HCT116 (cell line): ENCODE data around the gene HECW1. TPM values are rescaled to one million over a fixed set of nuclear protein-coding genes. Genes with fewer than 3 reads are reported as not detected.

Experiments
- ATAC-seq: fragments of 200-7000 bp; cut with Tn5 transposase; 2 replicates; pipeline ENCODE4 v1.9.1; 2020; ENCODE audit warnings: mild to moderate bottlenecking, moderate library complexity
- BruUV-seq: library from RNA; stranded (reverse); fragments of 400-500 nt; replicated peaks from 2 replicates; lab custom pipeline; 2021; lab: Mats Ljungman, UMichigan
- CTCF ChIA-PET: fragments of 300-600 bp; sonication (Branson Sonifier 250); formaldehyde crosslinking; loops from one replicate; lab custom pipeline; 2021; ENCODE audit warnings: antibody characterized with exemption; lab: Charles Lee
- POLR2A ChIA-PET: fragments of 300-600, 350-600 bp; sonication (Branson Sonifier 250); formaldehyde crosslinking; loops from one replicate; lab custom pipeline; 2021; ENCODE audit warnings: antibody characterized with exemption; lab: Charles Lee
- RAD21 ChIA-PET, 2 experiments: fragments of 300-600 bp; sonication (Branson Sonifier 250); formaldehyde crosslinking; loops; one replicate each; lab custom pipeline; 2023; ENCODE audit warnings: low total read pairs in 2 of 2; ENCODE audit not compliant: uncharacterized antibody in 2 of 2, unreplicated experiment in 2 of 2, low non-redundant PET in 1 of 2; lab: Charles Lee
- DNase-seq: peaks from one replicate; pipeline ENCODE4 v3.0.0-alpha.2; 2010; ENCODE audit warnings: low read depth, low spot score
- H2AFZ ChIP-seq: fragments of 200-600 bp; shearing (Covaris generic), sonication (generic); 2 replicates; pipeline ENCODE4 v1.6.1; 2017; ENCODE audit warnings: low read depth, mixed run types, mixed read lengths, antibody characterized with exemption, low read length; ENCODE audit not compliant: poor library complexity, severe bottlenecking
- H3K27ac ChIP-seq: 2 replicates; pipeline ENCODE4 v1.5.1; 2012; ENCODE audit warnings: low read depth, low read length
- H3K27me3 ChIP-seq: fragments of 200-600 bp; sonication (generic); 2 replicates; pipeline ENCODE4 v1.6.1; 2016; ENCODE audit warnings: mixed run types, low read length, mixed read lengths; ENCODE audit not compliant: insufficient read depth
- H3K36me3 ChIP-seq, 2 experiments: fragments of 200-500 bp in 1 of 2; fragments of 200-600 bp in 1 of 2; sonication (Bioruptor generic) in 1 of 2; sonication (generic) in 1 of 2; 2 replicates each; pipeline versions ENCODE4 v1.5.1 to v1.6.1; 2014 to 2016; ENCODE audit warnings: low read length in 2 of 2, inconsistent platforms in 1 of 2, mixed read lengths in 1 of 2, mixed run types in 1 of 2; ENCODE audit not compliant: insufficient read depth in 2 of 2, control insufficient read depth in 1 of 2
- H3K4me1 ChIP-seq, 2 experiments: fragments of 200-600 bp in 1 of 2; sonication (generic) in 1 of 2; 2 replicates each; pipeline versions ENCODE4 v1.5.1 to v1.6.1; 2012 to 2017; ENCODE audit warnings: low read length in 2 of 2, inconsistent platforms in 1 of 2, mild to moderate bottlenecking in 1 of 2, mixed read lengths in 1 of 2, mixed run types in 1 of 2, moderate library complexity in 1 of 2; ENCODE audit not compliant: insufficient read depth in 2 of 2, control insufficient read depth in 1 of 2
- H3K4me2 ChIP-seq: fragments of 200-600 bp; sonication (generic); 2 replicates; pipeline ENCODE4 v1.6.1; 2017; ENCODE audit warnings: mixed run types, low read length, mixed read lengths
- H3K4me3 ChIP-seq, 2 experiments: fragments of 200-600 bp in 1 of 2; sonication (generic) in 1 of 2; replicated peaks in 1 of 2; 2 replicates each; pipeline ENCODE4 v1.5.1; 2011 to 2016; ENCODE audit warnings: low read length in 2 of 2, control low read depth in 1 of 2, low read depth in 1 of 2, mild to moderate bottlenecking in 1 of 2, mixed read lengths in 1 of 2, mixed run types in 1 of 2
- H3K79me2 ChIP-seq: fragments of 200-600 bp; sonication (generic); 2 replicates; pipeline ENCODE4 v1.6.1; 2017; ENCODE audit warnings: mild to moderate bottlenecking, mixed run types, low read length, moderate library complexity, mixed read lengths; ENCODE audit not compliant: insufficient read depth
- H3K9ac ChIP-seq: fragments of 200-600 bp; sonication (generic); 2 replicates; pipeline ENCODE4 v1.6.1; 2016; ENCODE audit warnings: low read length, mixed read lengths
- H3K9me2 ChIP-seq: fragments of 200-600 bp; sonication (generic), shearing (Covaris generic); 2 replicates; pipeline ENCODE4 v1.6.1; 2017; ENCODE audit warnings: mixed run types, mild to moderate bottlenecking, moderate library complexity; ENCODE audit not compliant: insufficient read depth
- H3K9me3 ChIP-seq, 2 experiments: fragments of 200-500 bp in 1 of 2; fragments of 200-600 bp in 1 of 2; sonication (Bioruptor generic) in 1 of 2; sonication (generic) in 1 of 2; 2 replicates each; pipeline ENCODE4 v1.6.1; 2014 to 2017; ENCODE audit warnings: low read length in 2 of 2, mixed read lengths in 2 of 2, inconsistent platforms in 1 of 2, low read depth in 1 of 2, mild to moderate bottlenecking in 1 of 2, mixed run types in 1 of 2, moderate library complexity in 1 of 2; ENCODE audit not compliant: control insufficient read depth in 1 of 2, insufficient read depth in 1 of 2
- H4K20me1 ChIP-seq: fragments of 200-600 bp; sonication (generic), shearing (Covaris generic); 2 replicates; pipeline ENCODE4 v1.6.1; 2017; ENCODE audit warnings: mixed run types, mild to moderate bottlenecking, moderate library complexity; ENCODE audit not compliant: insufficient read depth
- ATF3 ChIP-seq: IDR thresholded peaks from 2 replicates; pipeline ENCODE4 v1.6.1; 2012
- CBX3 ChIP-seq: IDR thresholded peaks from 2 replicates; pipeline ENCODE4 v1.6.1; 2012; ENCODE audit warnings: low read depth
- CEBPB ChIP-seq: IDR thresholded peaks from 2 replicates; pipeline ENCODE4 v1.6.1; 2012; ENCODE audit warnings: low read depth
- CTCF ChIP-seq, 3 experiments: fragments of 200-600 bp in 1 of 3; sonication (generic) in 1 of 3; IDR thresholded peaks in 2 of 3; conservative IDR thresholded peaks in 1 of 3; 2 replicates each; pipeline ENCODE4 v1.5.1; 2012 to 2017; ENCODE audit warnings: low read depth in 2 of 3, low read length in 2 of 3, antibody characterized with exemption in 1 of 3, borderline replicate concordance in 1 of 3, control low read depth in 1 of 3, mild to moderate bottlenecking in 1 of 3, mixed read lengths in 1 of 3, mixed run types in 1 of 3, moderate library complexity in 1 of 3; ENCODE audit not compliant: insufficient read depth in 1 of 3
- EGR1 ChIP-seq: IDR thresholded peaks from 2 replicates; pipeline ENCODE4 v1.6.1; 2012; ENCODE audit warnings: low read depth
- ELF1 ChIP-seq: IDR thresholded peaks from 2 replicates; pipeline ENCODE4 v1.6.1; 2012; ENCODE audit warnings: low read depth, borderline replicate concordance
- EZH2 ChIP-seq: fragments of 200-600 bp; sonication (generic); IDR thresholded peaks from 2 replicates; pipeline ENCODE4 v1.6.1; 2017; ENCODE audit warnings: antibody characterized with exemption, mixed run types
- EZH2phosphoT487 ChIP-seq: fragments of 200-600 bp; IDR thresholded peaks from 2 replicates; pipeline ENCODE4 v1.6.1; 2018; ENCODE audit warnings: antibody characterized with exemption, borderline replicate concordance
- FOSL1 ChIP-seq: IDR thresholded peaks from 2 replicates; pipeline ENCODE4 v1.6.1; 2012; ENCODE audit warnings: low read depth
- JUND ChIP-seq: IDR thresholded peaks from 2 replicates; pipeline ENCODE4 v1.6.1; 2012
- POLR2A ChIP-seq: IDR thresholded peaks from 2 replicates; pipeline ENCODE4 v1.7.0; 2011; ENCODE audit warnings: borderline replicate concordance; ENCODE audit not compliant: insufficient read depth, insufficient read length; ENCODE audit errors: extremely low read depth
- POLR2AphosphoS5 ChIP-seq: IDR thresholded peaks from 2 replicates; pipeline ENCODE4 v1.6.1; 2011; ENCODE audit warnings: mild to moderate bottlenecking, low read depth, low read length, moderate library complexity
- RAD21 ChIP-seq: IDR thresholded peaks from 2 replicates; pipeline ENCODE4 v1.6.1; 2012; ENCODE audit warnings: low read depth, mild to moderate bottlenecking
- REST ChIP-seq: IDR thresholded peaks from 2 replicates; pipeline ENCODE4 v1.6.1; 2012; ENCODE audit warnings: low read depth
- SIN3A ChIP-seq: IDR thresholded peaks from 2 replicates; pipeline ENCODE4 v1.6.1; 2012; ENCODE audit warnings: low read depth
- SP1 ChIP-seq: IDR thresholded peaks from 2 replicates; pipeline ENCODE4 v1.6.1; 2012; ENCODE audit warnings: low read depth
- SRF ChIP-seq: IDR thresholded peaks from 2 replicates; pipeline ENCODE4 v1.6.1; 2012; ENCODE audit warnings: low read depth
- TCF7L2 ChIP-seq: IDR thresholded peaks from 2 replicates; pipeline ENCODE4 v1.7.0; 2011; ENCODE audit warnings: borderline replicate concordance, inconsistent platforms; ENCODE audit not compliant: insufficient read depth, insufficient read length; ENCODE audit errors: extremely low read depth
- YY1 ChIP-seq: IDR thresholded peaks from 2 replicates; pipeline ENCODE4 v1.6.1; 2011; ENCODE audit warnings: low read length, low read depth, moderate library complexity, mild to moderate bottlenecking; ENCODE audit not compliant: insufficient replicate concordance; ENCODE audit errors: extremely low read depth
- ZFX ChIP-seq: fragments of 450-650 bp; IDR thresholded peaks from 2 replicates; pipeline ENCODE4 v1.6.1; 2017
- ZNF274 ChIP-seq: fragments of 200-500 bp; sonication (Bioruptor generic); IDR thresholded peaks from 2 replicates; pipeline ENCODE4 v1.6.1; 2014; ENCODE audit warnings: mild to moderate bottlenecking, low read depth, low read length, inconsistent platforms
- intact Hi-C: fragments of 100-400 bp; cut with micrococcal nuclease; formaldehyde crosslinking; loops from 2 replicates; pipeline ENCODE4 v1.10.0; 2022
- total RNA-seq: library from RNA; stranded (reverse); gene quantifications from one replicate; pipeline ENCODE4 v1.2.1, GENCODE V29; 2021; ENCODE audit not compliant: unreplicated experiment
- TF ChIP-seq, protein P1 (sequence below): IDR thresholded peaks from 2 replicates; pipeline ENCODE4 v1.6.1; 2011; ENCODE audit warnings: mild to moderate bottlenecking, low read length, moderate library complexity; ENCODE audit not compliant: insufficient replicate concordance; ENCODE audit errors: extremely low read depth

HECW1 gene
- total RNA-seq, 1 experiment from 2014 or later, result 5.6 TPM

GRCh38 chr7:43135129-43135528 is 22.7 kb downstream of the HECW1 start:
- POLR2A ChIA-PET, result no interaction called here
- CTCF ChIA-PET, result interaction anchor here (1.0 to 1.2 kb wide), 2 partner anchors 27 to 126 kb away, joined by 3 read pairs; no protein-coding TSS in a partner anchor
- DNase-seq (peak; percentile 48), ATAC-seq (peak; percentile 97)
- Histone ChIP-seq H3K4me2 (peak overlapping the region; percentile 58), H3K4me1 (peaks cover 13 to 25% of the 10 kb centered on the region in 2 experiments), H3K27ac (no peak overlapping the region), H3K9ac (no peak overlapping the region), H3K4me3 (0 out of 4 replicates have a peak overlapping the region, but pooled peaks of 1 of the 2 experiments have one; percentile 9), H3K27me3 (no peaks in the 10 kb centered on the region), H2AFZ (peak overlapping the region; percentile 49), H3K79me2 (no peaks in the 10 kb centered on the region), H3K9me3 (no peaks in the 10 kb centered on the region), H3K9me2 (no peaks in the 10 kb centered on the region), H3K36me3 (no peaks in the 10 kb centered on the region), H4K20me1 (no peaks in the 10 kb centered on the region)
- intact Hi-C loops, result no loop called here
- RAD21 ChIA-PET, result no interaction called here
- BruUV-seq, result no TSS peak
- TF ChIP-seq CEBPB (no peak), EZH2phosphoT487 (no peak), REST (no peak), SP1 (peak; percentile 45), EGR1 (no peak), FOSL1 (peak; percentile 82), ATF3 (no peak), RAD21 (0 out of 2 replicates have a peak, but pooled peaks have one; percentile 6), CTCF (IDR thresholded peaks at IDR 0.05 in 2 of 3, conservative IDR thresholded peaks at IDR 0.05 in 1 of 3; ENCODE audit: borderline replicate concordance in 1 of 3, insufficient read depth in 1 of 3, low read depth in 2 of 3, low read length in 2 of 3) (no peak), YY1 (peak; percentile 36), ZFX (no peak), SIN3A (no peak), CBX3 (peak; percentile 44; the same call in 1 of the 2 replicates), TCF7L2 (no peak), ZNF274 (no peak), POLR2A (no peak), SRF (no peak), JUND (peak; percentile 80), EZH2 (no peak), ELF1 (no peak), POLR2AphosphoS5 (no peak)
- TF ChIP-seq, protein P1, sequence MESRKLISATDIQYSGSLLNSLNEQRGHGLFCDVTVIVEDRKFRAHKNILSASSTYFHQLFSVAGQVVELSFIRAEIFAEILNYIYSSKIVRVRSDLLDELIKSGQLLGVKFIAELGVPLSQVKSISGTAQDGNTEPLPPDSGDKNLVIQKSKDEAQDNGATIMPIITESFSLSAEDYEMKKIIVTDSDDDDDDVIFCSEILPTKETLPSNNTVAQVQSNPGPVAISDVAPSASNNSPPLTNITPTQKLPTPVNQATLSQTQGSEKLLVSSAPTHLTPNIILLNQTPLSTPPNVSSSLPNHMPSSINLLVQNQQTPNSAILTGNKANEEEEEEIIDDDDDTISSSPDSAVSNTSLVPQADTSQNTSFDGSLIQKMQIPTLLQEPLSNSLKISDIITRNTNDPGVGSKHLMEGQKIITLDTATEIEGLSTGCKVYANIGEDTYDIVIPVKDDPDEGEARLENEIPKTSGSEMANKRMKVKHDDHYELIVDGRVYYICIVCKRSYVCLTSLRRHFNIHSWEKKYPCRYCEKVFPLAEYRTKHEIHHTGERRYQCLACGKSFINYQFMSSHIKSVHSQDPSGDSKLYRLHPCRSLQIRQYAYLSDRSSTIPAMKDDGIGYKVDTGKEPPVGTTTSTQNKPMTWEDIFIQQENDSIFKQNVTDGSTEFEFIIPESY, result no peak
